Endodermal cell (in vitro differentiated cells): ENCODE measurements around the gene VAV2. TPM values are rescaled to one million over a fixed set of nuclear protein-coding genes. Genes with fewer than 3 reads are reported as not detected.

Experiments
- DNase-seq: peaks from one replicate; pipeline ENCODE4 v3.0.0-alpha.2; 2017
- H3K27ac ChIP-seq: 2 replicates; pipeline ENCODE4 v1.5.1; 2013; ENCODE audit warnings: mild to moderate bottlenecking, low read depth, low read length, moderate library complexity
- H3K27me3 ChIP-seq: 2 replicates; pipeline ENCODE4 v1.6.1; 2013; ENCODE audit warnings: mild to moderate bottlenecking, low read length, moderate library complexity; ENCODE audit not compliant: insufficient read depth, control insufficient read depth, poor library complexity, severe bottlenecking
- H3K36me3 ChIP-seq: 2 replicates; pipeline ENCODE4 v1.7.0; 2013; ENCODE audit warnings: mild to moderate bottlenecking, low read length, moderate library complexity; ENCODE audit not compliant: control insufficient read depth, insufficient read depth
- H3K4me1 ChIP-seq: one replicate; pipeline ENCODE4 v1.7.0; 2013; ENCODE audit warnings: low read length; ENCODE audit not compliant: control insufficient read depth, insufficient read depth
- H3K4me3 ChIP-seq: 2 replicates; pipeline ENCODE4 v1.5.1; 2013; ENCODE audit warnings: mild to moderate bottlenecking, low read length, moderate library complexity
- H3K9ac ChIP-seq: 2 replicates; pipeline ENCODE4 v1.6.1; 2013; ENCODE audit warnings: mild to moderate bottlenecking, low read length, moderate library complexity; ENCODE audit not compliant: poor library complexity, severe bottlenecking; ENCODE audit errors: extremely low read depth
- H3K9me3 ChIP-seq: 2 replicates; pipeline ENCODE4 v1.6.1; 2013; ENCODE audit warnings: mild to moderate bottlenecking, low read length, moderate library complexity; ENCODE audit not compliant: control insufficient read depth
- H3K27ac Mint-ChIP-seq: 2 replicates; pipeline ENCODE4 v1.8.0; 2020; ENCODE audit warnings: mixed read lengths
- H3K27me3 Mint-ChIP-seq: 2 replicates; pipeline ENCODE4 v1.8.0; 2021; ENCODE audit warnings: mild to moderate bottlenecking, mixed read lengths; ENCODE audit not compliant: insufficient read depth
- H3K36me3 Mint-ChIP-seq: 2 replicates; pipeline ENCODE4 v1.8.0; 2020; ENCODE audit warnings: low read depth, mixed read lengths
- H3K4me1 Mint-ChIP-seq: 2 replicates; pipeline ENCODE4 v1.8.0; 2020; ENCODE audit warnings: mixed read lengths
- H3K4me3 Mint-ChIP-seq: 2 replicates; pipeline ENCODE4 v1.8.0; 2020; ENCODE audit warnings: mild to moderate bottlenecking, moderate library complexity, mixed read lengths
- H3K9me3 Mint-ChIP-seq: 2 replicates; pipeline ENCODE4 v1.8.0; 2020; ENCODE audit warnings: mild to moderate bottlenecking, mixed read lengths
- WGBS, 2 experiments: methylation state at CpG; one replicate each; pipeline versions ENCODE4 v1.1.5 to v1.1.7; 2013; ENCODE audit warnings: missing lambda C conversion rate in 2 of 2, mixed read lengths in 1 of 2; ENCODE audit not compliant: insufficient coverage in 1 of 2, insufficient read length in 1 of 2; 5-methylcytosine and 5-hydroxymethylcytosine counted together
- total RNA-seq, 2 donors: library from RNA; stranded (reverse); fragmentation: NEBNext Ultra II Directional in 1 of 2; extraction: Animal tissue kit (Norgen Biotek cat#: 25700) in 1 of 2; gene quantifications; 2 replicates in 1 of 2; 3 replicates in 1 of 2; pipeline ENCODE4 v1.2.1, GENCODE V29; 2021
- TF ChIP-seq, protein P1 (sequence below): fragments of 200-600 bp; sonication (generic); conservative IDR thresholded peaks from 2 replicates; pipeline ENCODE4 v1.5.0; 2021; ENCODE audit warnings: antibody characterized with exemption, mild to moderate bottlenecking

VAV2 gene
- total RNA-seq, 2 donors from 2014 or later, result 29.8 to 35.9 TPM

DNA sequence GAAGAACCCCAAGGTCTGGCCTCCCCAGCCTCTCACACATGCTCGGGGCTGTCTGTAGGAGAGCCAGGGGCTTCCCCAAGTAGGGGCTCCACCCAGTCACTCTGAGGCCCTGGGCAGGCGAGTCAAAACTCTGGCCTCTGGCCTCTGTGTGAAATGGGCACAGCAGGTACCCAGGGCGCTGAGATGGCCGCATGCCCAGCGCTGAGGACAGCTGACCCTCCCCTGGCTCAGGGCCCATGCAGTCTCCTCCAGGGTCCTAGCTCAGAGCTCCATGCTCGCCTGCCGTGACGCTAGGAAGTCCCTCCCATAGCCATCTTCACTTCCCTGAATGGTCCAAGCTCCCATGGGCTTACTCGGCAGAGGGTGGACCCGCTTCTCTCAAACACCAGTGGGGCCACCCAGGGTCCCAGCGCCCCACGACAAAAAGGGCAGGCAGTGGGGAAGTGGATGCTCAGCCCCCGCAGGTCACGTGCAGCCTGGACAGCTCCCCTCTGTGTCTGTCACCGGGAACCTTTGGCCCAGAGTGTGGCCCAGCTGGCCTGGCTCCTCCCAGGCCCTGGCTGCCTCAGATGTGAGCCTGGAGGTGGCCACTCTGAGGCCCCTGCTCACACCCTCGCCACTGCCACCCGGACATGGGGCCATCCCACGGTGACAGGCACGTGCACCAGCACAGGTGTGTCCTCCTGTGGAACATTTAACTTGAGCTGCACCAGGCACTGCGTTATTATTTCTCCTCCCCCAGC lies 12.2 kb upstream of the VAV2 start:
- Histone ChIP-seq H3K27me3 (no peaks in the 10 kb centered on the region), H3K4me3 (no peak overlapping the region), H3K4me1 (no peaks in the 10 kb centered on the region), H3K36me3 (no peaks in the 10 kb centered on the region), H3K9me3 (no peaks in the 10 kb centered on the region), H3K9ac (no peak overlapping the region), H3K27ac (no peak overlapping the region)
- Mint-ChIP-seq H3K27me3 (peaks cover 2% of the 10 kb centered on the region), H3K27ac (no peak overlapping the region), H3K4me1 (no peaks in the 10 kb centered on the region), H3K9me3 (no peaks in the 10 kb centered on the region), H3K36me3 (no peaks in the 10 kb centered on the region), H3K4me3 (no peak overlapping the region)
- TF ChIP-seq, protein P1, sequence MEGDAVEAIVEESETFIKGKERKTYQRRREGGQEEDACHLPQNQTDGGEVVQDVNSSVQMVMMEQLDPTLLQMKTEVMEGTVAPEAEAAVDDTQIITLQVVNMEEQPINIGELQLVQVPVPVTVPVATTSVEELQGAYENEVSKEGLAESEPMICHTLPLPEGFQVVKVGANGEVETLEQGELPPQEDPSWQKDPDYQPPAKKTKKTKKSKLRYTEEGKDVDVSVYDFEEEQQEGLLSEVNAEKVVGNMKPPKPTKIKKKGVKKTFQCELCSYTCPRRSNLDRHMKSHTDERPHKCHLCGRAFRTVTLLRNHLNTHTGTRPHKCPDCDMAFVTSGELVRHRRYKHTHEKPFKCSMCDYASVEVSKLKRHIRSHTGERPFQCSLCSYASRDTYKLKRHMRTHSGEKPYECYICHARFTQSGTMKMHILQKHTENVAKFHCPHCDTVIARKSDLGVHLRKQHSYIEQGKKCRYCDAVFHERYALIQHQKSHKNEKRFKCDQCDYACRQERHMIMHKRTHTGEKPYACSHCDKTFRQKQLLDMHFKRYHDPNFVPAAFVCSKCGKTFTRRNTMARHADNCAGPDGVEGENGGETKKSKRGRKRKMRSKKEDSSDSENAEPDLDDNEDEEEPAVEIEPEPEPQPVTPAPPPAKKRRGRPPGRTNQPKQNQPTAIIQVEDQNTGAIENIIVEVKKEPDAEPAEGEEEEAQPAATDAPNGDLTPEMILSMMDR, result no peak
- 86 to 88% methylated on average over 10 to 20 of the region's 20 CpGs for WGBS, 2 experiments
- no peak for DNase-seq

DNA sequence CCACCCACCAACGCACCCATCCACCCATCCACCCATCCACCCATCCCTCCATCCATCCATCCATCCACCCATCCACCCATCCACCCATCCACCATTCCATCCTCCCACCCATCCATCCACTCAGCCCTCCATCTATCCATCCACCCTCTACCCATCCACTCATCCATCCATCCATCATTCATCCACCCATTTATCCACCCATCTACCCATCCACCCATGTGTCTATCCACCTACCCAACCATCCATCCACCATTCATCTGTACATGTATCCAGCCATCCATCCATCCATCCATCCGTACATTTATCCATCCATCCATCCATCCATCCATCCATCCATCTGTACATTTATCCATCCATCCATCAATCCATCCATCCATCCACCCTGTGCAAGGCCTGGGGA lies 11.1 kb upstream of the VAV2 start:
- no peaks in the 10 kb centered on the region for H3K36me3 ChIP-seq
- H3K4me1 ChIP-seq, result no peaks in the 10 kb centered on the region
- H3K27ac ChIP-seq, result no peak overlapping the region
- H3K9me3 Mint-ChIP-seq, result no peaks in the 10 kb centered on the region
- DNase-seq, result no peak
- H3K4me3 Mint-ChIP-seq, result no peak overlapping the region
- no peaks in the 10 kb centered on the region for H3K9me3 ChIP-seq
- TF ChIP-seq, protein P1, result no peak
- H3K27me3 Mint-ChIP-seq, result peaks cover 2% of the 10 kb centered on the region
- no peak overlapping the region for H3K9ac ChIP-seq
- no peaks in the 10 kb centered on the region for H3K27me3 ChIP-seq
- H3K27ac Mint-ChIP-seq, result no peak overlapping the region
- H3K4me3 ChIP-seq, result no peak overlapping the region
- H3K36me3 Mint-ChIP-seq, result no peaks in the 10 kb centered on the region
- H3K4me1 Mint-ChIP-seq, result no peaks in the 10 kb centered on the region
- 71 to 100% methylated on average over 1 to 2 of the region's 2 CpGs for WGBS, 2 experiments

DNA sequence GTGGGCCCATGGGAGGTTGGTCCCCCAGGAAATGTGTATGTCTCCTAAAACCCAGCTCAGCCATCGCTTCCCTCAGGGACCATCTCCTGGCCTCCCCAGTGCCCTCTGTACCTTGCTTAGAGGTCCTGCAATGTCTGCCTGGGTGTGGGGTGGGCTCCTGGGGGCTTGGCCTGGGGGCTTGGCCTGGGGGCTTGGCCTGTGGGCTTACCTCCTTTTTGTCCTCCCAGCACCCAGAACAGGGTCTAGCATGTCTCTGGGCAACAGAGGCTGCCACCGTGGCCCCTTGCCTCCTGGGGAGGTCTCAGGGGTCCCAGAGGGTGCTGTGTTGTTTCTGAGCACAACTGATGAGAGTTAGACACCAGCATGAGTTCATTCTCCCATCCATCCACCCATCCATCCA lies 10.7 kb upstream of the VAV2 start:
- peaks cover 2% of the 10 kb centered on the region for H3K27me3 Mint-ChIP-seq
- H3K27ac Mint-ChIP-seq, result no peak overlapping the region
- Histone ChIP-seq H3K9ac (no peak overlapping the region), H3K4me3 (no peak overlapping the region), H3K4me1 (no peaks in the 10 kb centered on the region), H3K27ac (no peak overlapping the region), H3K36me3 (no peaks in the 10 kb centered on the region), H3K9me3 (no peaks in the 10 kb centered on the region), H3K27me3 (no peaks in the 10 kb centered on the region)
- TF ChIP-seq, protein P1, result no peak
- no peaks in the 10 kb centered on the region for H3K36me3 Mint-ChIP-seq
- no peaks in the 10 kb centered on the region for H3K9me3 Mint-ChIP-seq
- WGBS, 2 experiments, result 84 to 100% methylated on average over 1 to 2 of the region's 2 CpGs
- no peaks in the 10 kb centered on the region for H3K4me1 Mint-ChIP-seq
- no peak for DNase-seq
- H3K4me3 Mint-ChIP-seq, result no peak overlapping the region
